Cardiac septum (tissue), 1 donor: ENCODE data around the gene AGAP1. TPM values are rescaled to one million over a fixed set of nuclear protein-coding genes. Genes with fewer than 3 reads are reported as not detected.
"Not testable (repeated sequence)": the region's sequence is repeated elsewhere in the genome, so short reads cannot be mapped to it uniquely, and the experiment has no call there.

ENCODE experiments used
- DNase-seq: peaks from one replicate; pipeline ENCODE4 v3.0.0-alpha.2; 2020; ENCODE audit warnings: low spot score
- intact Hi-C: fragments of 100-400 bp; cut with DNase I; formaldehyde crosslinking; loops from one replicate; pipeline ENCODE4 v1.14.0; 2022
- total RNA-seq: library from RNA; stranded (reverse); fragmentation: NEBNext Ultra II Directional; extraction: Animal tissue kit (Norgen Biotek cat#: 25700); gene quantifications from one replicate; pipeline ENCODE4 v1.2.1, GENCODE V29; 2021
- donor health status: DM: no; HTN: no; CAD: no.

AGAP1 gene
- total RNA-seq, 1 donor from 2014 or later: 18.7 TPM

DNA sequence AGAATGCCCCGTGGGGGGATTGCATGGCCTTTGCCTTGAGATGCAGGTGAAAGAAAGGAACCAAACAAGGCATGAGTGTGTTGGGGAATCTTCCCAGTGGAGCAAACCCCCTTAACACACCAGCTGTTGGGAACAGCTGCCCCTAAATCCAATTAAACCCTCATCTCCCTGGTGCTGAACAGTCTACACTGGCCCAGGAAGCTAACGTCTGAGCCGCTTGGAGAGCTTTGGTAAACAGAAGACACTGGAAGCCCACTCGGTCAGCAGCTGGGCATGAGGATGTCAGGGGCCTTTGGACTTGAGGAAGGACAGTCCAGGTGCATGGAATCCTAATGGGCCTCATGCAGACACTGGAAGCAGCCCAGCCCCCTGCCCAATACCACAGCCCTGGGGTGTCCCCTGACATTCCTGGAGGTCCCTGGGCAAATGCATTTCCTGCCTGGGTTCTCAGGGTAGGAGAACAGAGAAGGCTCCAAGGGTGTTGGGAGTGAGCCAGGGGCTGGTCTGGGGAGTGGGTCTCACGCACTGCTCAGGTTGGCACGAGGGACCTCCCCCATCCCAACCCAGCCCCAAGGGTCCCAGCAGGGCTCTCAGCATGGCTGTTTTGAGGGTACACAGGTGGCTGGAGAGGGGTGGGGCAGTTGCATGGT, 636.6 kb downstream of the AGAP1 start:
- intact Hi-C loops: no loop called here
- no peak for DNase-seq

DNA sequence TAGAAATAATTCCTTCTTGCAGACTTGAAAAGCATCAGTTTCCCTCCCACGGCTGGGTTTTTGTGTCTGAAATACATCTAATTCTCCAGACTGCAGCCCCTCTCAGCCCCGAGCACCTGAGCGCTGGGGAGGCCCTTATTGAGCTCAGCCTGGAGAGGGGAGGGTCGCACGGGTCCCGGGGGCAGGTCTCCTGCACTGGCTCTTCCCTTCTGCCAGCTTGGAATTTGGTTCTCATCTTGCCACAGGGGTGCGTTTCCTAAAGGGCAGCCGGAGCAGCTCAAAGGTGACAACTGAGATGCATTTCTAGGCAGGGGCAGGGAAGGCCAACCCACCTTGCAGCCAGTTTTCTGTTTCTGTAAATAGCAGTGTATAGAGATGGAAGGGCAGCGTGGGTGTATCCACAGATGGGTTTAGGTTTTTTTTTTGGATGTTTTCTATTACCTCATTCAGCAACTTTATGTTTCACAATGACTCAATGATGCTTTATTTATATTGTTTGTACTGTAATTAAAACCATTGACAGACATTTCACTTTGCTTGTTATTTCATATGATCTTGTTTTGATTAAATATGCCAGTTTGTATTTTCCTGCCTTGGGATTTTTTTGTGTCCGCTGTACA, 637.3 kb downstream of the AGAP1 start:
- no peak for DNase-seq
- intact Hi-C loops: no loop called here

DNA sequence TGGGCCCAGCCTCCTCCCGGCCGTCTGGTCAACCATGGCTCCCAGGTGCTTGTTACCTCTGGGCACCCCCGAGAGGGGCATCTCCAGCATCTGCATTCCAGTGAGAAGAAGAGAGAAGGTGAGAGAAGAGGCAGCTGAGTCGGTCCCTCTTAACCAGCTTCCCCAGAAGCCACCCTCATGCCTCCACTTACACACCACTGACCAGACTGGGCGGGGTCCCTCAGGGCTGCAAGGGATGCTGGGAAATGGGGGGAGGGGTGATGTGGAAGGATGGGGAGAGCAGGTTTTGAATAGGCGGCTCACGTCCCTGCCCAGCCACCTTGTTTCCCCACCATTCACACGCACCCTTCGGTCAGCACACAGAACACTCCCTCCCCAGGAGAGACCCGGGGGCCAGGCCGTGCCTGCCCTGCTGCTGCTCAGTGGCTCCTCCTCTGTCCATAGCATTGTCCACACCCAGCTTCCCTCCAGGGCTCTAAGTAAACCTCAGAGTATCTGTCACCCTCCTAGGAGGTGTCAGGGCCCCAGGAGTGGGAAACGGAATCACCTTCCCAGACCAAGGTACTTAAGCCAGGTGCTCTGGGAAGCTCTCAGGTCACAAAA, 639.7 kb downstream of the AGAP1 start:
- DNase-seq: no peak
- intact Hi-C loops: no loop called here

DNA sequence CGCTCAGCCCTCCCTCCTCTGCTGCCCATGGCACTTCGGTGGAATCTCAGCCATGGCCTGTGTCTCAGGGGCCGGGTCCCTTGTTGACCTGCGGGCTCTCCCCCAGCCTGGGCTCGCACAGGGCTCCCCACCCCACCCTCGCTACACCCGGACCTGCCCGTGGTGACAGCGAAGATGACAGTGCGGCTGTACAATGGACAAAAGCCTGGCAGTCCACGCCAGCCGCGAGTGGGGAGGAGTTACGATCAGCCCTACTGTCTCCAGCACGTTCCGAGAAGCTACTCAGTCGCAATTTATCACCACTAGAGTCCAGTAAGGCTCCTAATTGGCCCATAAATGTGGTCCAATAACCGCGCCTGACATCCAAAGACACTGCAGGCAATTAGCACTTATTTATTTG, 642.7 kb downstream of the AGAP1 start:
- intact Hi-C loops: no loop called here
- no peak for DNase-seq

DNA sequence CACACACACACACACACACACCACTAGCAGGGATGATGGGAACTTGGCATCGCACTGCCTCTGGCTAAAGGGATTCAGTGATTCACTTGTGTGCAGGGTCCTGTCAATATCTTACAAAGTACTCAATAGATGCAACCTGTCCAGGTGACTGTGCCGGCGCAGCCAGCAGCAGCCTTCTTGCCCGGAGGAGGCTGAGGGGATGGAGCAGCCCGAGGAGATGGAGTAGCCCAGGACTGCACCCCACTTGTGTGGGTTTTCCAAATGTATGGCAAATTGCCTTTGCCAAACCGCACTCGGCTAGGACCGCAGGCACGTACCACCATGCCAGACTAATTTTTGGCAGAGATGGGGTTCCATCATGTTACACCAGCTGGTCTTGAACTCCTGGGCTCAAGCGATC, 643.2 kb downstream of the AGAP1 start:
- no peak for DNase-seq
- intact Hi-C loops: no loop called here

DNA sequence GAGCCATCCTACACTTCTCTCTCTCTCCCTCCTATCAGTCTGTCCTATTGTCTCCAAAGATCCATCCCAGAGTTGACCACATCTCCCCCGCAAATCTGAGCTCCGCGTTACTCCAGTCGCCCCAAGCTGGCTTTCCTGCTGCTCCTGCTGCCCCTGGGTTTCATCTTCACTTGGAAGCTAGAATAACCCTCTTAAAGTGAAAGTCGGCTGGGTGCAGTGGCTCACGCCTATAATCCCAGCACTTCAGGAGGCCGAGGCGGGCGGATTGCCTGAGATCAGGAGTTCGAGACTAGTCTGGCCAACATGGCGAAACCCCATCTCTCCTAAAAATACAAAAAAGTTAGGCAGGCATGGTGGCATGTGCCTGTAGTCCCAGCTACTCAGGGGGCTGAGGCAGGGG, 647.8 kb downstream of the AGAP1 start:
- intact Hi-C loops: not testable (repeated sequence)

DNA sequence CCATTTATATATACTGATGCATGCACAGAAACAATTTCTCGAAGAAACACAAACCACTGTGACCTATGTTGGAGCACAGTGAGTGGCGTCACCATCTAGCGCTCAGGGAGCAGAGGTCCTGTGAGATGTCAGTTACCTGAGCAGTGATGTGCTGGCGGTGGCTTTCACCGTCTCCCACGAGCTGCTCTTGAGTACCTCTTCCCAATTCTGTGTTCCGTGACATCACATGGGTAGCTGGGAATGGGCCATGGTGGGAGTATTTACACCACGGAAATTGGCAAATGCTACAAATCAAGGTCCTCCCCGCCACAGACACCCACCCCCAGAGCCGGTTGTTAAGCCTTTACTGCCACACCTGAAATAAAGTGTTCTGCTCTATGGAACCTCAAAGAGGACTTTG, 650.0 kb downstream of the AGAP1 start:
- DNase-seq: no peak
- intact Hi-C loops: no loop called here

More for the DNA sequence above, 647.8 kb downstream of the AGAP1 start:
- DNase-seq: not testable (repeated sequence)

DNA sequence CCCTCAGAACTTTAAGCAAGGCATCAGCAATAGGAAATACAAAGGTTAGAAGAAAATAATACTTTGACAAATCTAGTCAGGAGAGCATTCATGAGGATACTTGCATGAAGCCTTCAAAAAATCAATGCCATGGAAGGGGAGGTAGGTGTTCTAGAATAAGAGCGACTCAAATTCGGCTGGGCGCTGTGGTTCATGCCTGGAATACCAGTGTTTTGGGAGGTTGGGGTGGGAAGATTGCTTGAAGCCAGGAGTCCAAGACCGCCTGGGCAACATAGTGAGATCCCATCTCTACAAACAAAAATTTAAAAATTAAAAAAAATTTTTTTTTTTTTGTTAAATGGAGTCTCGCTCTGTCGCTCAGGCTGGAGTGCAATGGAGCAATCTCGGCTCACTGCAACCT, 652.6 kb downstream of the AGAP1 start:
- DNase-seq: no peak
- intact Hi-C loops: no loop called here

DNA sequence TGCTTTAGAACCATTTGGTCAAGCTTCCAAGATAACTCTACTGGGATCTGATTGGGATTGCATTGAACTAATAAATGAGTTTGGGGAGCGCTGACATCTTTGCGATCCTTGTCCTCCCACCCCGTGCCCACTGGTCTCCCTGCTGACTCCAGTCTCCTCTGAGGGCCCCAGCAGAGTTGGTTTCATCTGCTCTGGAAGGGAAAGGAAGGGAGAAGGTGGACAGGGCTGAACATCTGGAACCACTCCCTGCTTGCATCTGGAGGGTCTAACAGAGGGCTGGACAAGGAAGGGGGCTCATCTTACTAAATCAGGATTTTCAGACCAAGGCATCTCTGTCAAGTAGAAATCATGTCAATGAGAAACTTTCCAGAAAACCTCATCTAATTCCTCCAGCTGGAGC, 661.6 kb downstream of the AGAP1 start:
- no peak for DNase-seq
- intact Hi-C loops: no loop called here

DNA sequence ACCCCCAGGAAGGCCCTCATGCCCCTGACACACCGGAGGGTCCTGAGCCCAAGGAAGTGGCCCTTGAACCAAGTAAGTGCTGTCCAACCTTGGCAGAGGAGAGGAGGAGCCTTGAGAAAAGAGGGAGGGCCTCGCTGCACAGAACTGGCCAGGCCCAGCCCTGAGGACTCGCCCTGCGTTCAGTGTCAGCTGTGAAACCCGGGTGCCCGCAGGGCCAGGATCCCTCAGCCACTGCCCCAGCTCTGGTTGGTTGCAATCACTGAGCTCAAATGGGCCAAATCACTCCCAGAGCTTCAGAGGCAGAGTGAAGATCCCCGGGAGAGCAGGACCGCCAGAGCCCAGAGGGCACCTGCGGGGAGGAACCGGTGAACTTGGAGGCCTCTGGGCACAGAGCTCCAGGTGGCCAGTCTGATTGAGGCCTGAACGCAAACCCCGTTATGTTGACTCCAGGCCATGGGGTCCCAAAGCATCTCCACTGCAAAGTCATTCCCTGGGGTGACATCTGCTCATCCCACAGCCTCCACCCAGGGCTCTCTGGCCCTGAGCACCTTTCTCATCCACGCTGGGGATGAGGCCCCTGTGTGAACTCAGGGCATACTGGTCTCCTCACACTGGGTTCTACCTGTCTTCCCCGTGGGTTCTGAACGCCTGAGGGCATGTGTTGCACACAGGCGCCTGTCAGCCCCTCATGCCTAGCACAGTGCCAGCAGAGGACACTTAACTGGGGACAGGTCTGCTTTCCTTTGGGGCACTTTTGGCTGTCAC, 662.4 kb downstream of the AGAP1 start:
- no peak for DNase-seq
- intact Hi-C loops: no loop called here

DNA sequence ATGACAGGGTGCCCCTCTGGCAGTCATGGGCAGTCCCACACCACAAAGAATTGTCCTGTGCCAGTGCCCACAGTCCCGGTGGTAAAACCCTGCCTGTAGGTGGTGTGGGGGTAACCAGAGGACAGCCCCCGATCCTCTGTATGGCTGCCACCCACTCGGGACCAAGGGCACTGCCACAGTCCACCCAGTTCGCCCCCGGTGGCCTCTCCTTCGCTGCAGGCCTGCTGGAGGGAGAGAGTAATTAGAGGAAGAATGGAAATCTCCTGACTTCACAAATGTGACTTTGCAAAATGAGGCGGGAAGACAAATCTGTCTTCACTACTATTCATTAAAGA, 663.0 kb downstream of the AGAP1 start:
- intact Hi-C loops: no loop called here
- DNase-seq: no peak

DNA sequence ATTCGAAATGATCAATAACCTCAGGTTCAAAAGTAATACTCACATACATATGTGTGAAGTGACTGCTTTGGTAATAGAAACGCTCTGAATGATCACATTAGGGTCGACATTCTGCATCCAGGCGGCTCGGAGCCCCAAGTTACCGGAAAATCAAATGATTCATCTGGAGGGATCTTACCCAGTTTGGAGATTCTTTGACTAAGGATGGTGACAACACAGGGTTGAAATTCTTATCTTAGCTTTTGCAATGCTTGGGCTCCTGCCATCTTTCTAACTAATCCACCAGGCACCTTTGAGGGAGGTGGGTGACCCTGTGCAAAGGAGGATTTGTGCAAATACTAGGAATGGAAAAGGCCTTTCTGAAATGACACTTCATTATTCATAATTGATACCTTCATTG, 663.5 kb downstream of the AGAP1 start:
- DNase-seq: no peak
- intact Hi-C loops: no loop called here

DNA sequence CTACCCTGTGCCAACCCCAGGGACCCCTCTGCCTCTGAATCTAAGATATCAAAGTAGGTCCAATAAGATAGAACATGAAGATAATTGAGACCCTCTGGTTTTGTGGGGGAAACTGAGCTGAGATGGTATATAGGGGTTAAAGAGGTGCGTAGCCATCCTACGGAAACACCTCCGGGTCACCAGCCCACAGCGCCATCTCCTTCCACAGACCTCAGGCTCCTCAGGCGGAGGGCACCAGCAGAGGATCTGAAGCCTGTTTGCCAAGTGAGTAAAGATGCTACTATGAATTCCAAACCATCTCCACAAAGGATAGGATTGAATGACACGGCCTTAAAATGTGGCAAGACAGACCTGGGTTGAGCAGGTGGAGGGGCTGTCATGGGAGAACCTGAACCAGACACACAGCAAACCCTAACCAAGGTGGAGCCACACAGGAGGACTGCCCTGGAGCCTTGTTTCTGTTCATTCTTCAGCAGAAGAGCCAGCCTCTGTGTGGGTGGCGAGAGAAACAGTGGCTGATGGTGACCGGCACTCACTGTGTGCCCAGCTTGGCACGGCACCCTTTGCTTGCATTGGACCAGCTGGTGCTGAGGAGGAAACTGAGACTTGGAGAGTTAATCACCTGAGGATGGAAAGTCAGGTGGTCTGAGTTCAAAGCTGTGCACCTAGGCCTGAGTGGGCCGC, 664.1 kb downstream of the AGAP1 start:
- no peak for DNase-seq
- intact Hi-C loops: no loop called here

DNA sequence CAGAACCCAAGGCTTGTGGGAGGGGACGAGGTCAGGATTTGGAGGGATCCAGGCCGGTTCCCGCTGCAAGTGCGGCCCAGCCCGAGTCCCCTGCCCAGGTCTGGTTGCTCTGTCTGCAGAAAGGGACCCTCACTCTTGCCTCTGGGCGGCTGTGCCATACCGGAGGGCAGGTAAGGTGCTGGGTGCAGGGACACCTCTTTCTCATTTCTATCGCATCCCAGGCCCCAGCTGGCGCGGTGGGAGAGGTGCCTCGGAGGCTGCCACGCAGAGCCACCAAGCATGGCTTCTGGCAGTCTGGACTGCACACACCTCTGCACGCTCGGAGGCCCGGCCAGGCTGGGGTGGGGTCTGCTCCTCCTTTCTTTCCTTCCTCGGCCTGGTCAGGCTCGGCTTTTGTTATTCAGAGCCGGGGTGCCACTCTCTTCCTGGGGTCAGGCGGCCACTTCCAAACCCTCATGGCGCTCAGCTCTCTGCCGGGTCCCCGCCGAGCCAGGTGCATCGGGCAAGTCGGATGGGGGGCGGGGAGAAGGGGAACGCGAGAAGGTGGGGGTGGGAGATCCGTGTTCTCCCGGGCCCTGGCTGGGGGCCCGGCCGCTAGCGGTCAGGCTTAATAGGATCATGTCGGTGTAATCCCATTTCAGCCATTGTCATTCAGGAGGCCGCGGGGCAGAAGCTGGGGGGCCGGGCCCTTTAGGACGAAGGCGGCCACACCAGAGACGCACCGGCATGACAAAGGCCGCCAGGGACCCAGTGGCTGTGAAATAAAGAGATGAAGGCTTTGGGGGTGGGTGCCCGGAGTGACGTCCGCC, 665.3 kb downstream of the AGAP1 start:
- DNase-seq: no peak
- intact Hi-C loops: no loop called here

DNA sequence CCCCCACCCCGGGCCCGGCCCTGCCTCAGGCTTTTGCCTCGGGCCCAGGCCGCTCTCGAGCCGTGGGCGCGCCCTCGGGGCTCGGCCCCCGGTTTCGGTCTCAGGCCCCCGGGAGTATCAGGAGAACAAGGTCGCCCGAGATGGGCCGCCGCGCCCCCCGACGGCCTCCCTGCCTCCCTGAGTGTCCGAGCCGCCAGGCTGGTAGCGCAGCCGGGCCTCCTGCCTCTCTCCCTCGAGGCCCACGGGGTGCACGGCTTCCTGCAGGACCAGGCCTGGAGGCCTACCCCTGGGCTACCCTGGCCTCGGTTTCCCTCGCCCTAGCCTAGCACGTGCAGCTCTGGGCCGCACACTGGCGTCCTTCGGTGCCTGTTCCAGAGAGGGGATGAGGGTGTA, 665.9 kb downstream of the AGAP1 start:
- intact Hi-C loops: no loop called here
- DNase-seq: no peak

DNA sequence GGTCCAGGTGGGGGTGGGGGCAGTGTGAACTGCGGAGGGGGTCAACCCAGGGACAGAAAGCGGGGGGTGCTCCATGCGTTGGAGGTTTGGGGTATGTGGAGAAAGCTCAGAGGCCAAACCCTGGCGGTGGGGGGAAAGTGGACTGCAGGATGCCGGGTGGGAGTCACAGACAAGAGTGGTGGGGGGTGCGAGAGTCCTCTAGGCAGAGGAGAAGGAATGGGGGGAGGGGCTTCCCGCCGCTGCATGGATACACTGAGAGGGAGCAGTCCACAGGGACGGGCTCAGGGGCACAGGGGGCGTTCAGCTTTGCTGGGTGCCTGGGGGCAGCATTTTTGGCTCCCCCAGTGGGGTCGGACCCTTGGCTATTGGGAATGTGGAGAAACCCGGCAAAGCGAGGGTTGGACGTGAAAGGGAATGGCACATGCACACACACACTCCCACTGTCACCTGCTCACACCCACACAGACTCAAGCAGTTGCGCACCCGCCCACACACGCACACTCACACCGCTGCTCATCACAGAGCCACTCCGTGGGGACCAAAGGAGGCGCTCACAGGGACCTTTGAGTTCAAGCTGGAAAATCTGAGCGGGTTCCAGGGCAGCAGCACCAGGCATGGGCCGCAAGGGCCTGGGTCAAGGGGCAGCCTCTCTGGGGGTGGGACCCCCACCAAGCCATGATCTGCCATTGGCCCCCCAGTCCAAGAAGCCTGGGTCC, 666.7 kb downstream of the AGAP1 start:
- no peak for DNase-seq
- intact Hi-C loops: no loop called here

DNA sequence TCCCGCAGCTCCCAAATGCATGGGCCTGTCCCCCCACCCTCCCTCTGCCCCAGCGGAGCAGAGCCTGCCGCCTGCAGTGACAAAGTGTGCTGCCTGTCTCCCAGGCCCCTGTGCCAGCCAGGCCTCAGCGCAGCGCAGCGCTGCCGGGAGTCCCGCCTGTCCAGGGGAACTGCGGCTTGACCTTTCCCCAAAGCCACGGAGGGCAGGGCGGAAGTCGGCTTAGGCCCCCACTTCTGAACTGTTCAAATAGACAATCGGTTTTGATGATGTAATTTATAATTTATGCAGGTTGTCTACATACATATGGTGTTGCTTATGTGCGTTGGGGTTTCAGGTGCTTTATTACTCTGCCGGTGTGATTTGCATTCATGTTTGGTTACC, 667.2 kb downstream of the AGAP1 start:
- intact Hi-C loops: no loop called here
- no peak for DNase-seq

DNA sequence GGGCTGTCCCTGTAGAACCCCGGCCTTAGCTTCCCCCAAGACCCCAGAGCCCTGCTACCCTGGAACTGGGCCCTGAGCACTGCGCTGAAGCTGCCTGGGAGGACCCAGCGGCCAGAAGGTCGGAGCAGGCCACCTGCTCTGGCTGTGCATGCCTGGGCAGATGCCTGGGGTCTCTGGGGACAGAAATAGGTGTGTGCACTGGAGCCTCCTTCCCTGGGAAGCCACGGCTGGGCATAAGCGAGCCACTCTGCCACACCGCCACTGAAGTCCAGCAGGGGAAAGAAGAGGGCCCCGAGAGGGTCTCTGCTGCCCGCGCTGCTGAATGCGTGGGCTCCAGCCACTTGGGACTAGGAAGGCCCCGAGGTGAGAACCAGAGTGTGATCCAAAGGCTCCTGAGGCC, 667.7 kb downstream of the AGAP1 start:
- intact Hi-C loops: no loop called here
- no peak for DNase-seq
